Hepatocyte (in vitro differentiated cells): Measurements from ENCODE around the gene DUSP11.

Experiments used
- EZH2 ChIP-seq: fragments of 200-600 bp; sonication (generic); IDR thresholded peaks from 2 replicates; pipeline ENCODE4 v1.6.1; 2016; ENCODE audit warnings: antibody characterized with exemption, mild to moderate bottlenecking, borderline replicate concordance
- TF ChIP-seq, protein P1 (sequence below): fragments of 200-600 bp; sonication (generic); IDR thresholded peaks from 2 replicates; pipeline ENCODE4 v1.5.1; 2016; ENCODE audit warnings: antibody characterized with exemption, mild to moderate bottlenecking; ENCODE audit not compliant: poor library complexity

- TF ChIP-seq, protein P1, sequence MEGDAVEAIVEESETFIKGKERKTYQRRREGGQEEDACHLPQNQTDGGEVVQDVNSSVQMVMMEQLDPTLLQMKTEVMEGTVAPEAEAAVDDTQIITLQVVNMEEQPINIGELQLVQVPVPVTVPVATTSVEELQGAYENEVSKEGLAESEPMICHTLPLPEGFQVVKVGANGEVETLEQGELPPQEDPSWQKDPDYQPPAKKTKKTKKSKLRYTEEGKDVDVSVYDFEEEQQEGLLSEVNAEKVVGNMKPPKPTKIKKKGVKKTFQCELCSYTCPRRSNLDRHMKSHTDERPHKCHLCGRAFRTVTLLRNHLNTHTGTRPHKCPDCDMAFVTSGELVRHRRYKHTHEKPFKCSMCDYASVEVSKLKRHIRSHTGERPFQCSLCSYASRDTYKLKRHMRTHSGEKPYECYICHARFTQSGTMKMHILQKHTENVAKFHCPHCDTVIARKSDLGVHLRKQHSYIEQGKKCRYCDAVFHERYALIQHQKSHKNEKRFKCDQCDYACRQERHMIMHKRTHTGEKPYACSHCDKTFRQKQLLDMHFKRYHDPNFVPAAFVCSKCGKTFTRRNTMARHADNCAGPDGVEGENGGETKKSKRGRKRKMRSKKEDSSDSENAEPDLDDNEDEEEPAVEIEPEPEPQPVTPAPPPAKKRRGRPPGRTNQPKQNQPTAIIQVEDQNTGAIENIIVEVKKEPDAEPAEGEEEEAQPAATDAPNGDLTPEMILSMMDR, result no peak
- TF ChIP-seq EZH2, result no peak
These were observed 30.6 kb downstream of the DUSP11 start for GRCh38 chr2:73749314-73749713.
